ENCODE measurements around the gene BFSP1. TPM values are rescaled to one million over a fixed set of nuclear protein-coding genes. Genes with fewer than 3 reads are reported as not detected.

The BFSP1 gene
- total RNA-seq, 1 experiment from 2014 or later, result 0.94 TPM

DNA sequence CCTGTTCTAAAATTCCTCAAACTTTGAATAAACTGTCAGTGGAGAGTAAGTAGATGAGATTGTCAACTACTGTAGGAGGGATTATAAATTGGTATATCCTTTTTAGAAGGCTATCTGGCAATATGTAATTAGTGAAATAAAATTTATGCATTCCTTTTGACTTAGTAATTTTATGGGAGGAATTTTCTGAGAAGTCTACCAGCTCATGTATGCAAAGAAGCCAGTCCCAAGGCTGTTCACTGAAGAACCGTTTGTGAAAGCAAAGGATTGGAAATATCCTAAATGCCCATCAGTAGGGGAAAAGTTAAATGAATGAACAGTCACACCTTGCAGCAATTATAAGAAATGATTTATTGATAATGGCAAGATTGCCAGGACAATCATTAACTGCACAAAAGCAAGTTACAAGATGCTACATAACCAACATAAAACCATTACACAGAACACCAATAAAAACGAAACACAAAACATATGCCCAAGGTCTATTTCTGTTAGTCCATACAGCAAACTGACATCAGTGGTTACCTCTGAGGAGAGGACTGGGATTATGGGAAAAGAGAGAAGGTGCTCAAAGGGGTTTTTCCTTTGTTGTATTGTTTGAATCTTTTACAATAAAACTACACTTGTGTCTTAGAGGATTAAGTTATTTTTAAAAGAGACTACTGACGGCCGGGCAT lies 34.1 kb upstream of the BFSP1 start:
- no peak overlapping the region for H3K27ac Mint-ChIP-seq (ENCODE audit: unreplicated experiment)
- intact Hi-C loops (cut with micrococcal nuclease; ENCODE audit: unreplicated experiment), result no loop called here
- TF ChIP-seq, protein P1, sequence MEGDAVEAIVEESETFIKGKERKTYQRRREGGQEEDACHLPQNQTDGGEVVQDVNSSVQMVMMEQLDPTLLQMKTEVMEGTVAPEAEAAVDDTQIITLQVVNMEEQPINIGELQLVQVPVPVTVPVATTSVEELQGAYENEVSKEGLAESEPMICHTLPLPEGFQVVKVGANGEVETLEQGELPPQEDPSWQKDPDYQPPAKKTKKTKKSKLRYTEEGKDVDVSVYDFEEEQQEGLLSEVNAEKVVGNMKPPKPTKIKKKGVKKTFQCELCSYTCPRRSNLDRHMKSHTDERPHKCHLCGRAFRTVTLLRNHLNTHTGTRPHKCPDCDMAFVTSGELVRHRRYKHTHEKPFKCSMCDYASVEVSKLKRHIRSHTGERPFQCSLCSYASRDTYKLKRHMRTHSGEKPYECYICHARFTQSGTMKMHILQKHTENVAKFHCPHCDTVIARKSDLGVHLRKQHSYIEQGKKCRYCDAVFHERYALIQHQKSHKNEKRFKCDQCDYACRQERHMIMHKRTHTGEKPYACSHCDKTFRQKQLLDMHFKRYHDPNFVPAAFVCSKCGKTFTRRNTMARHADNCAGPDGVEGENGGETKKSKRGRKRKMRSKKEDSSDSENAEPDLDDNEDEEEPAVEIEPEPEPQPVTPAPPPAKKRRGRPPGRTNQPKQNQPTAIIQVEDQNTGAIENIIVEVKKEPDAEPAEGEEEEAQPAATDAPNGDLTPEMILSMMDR (IDR thresholded peaks at IDR 0.05; ENCODE audit: unreplicated experiment), result no peak
- no TSS peak for BruUV-seq (replicated peaks)
- H3K4me1 Mint-ChIP-seq (ENCODE audit: low read depth, unreplicated experiment), result peaks cover 14% of the 10 kb centered on the region
- H3K9me3 Mint-ChIP-seq (ENCODE audit: low read depth, unreplicated experiment), result no peaks in the 10 kb centered on the region
- CTCF ChIA-PET, result no interaction called here
- H3K4me3 Mint-ChIP-seq (ENCODE audit: low read depth, unreplicated experiment), result no peak overlapping the region
- peaks cover 22% of the 10 kb centered on the region for H3K36me3 Mint-ChIP-seq (ENCODE audit: insufficient read depth, unreplicated experiment)
- no peak for DNase-seq
- H3K27me3 Mint-ChIP-seq (ENCODE audit: unreplicated experiment), result no peaks in the 10 kb centered on the region

DNA sequence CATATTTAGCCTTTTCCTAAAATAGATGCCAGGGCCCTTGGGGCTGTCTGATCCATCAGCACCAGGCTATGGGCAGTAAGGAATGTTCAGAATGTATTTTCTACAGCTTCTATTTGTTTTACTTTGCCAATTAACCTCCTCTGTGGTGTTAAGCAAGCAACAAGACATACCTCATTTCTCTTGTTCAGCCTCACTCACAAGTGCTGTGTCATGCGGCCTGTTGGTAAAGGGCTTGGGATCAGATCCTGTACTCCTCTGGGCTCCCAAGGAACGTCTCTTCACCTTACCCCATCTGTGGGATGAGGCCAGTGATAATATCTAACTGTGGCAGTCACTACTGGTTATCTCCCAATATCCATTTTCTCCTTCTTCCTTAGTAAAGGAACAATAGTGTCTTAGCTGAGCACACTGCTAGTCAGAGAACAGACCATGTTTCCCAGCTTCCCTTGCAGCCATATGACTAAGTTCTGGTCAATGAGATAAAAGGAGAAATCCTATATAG lies 31.7 kb upstream of the BFSP1 start:
- H3K27me3 Mint-ChIP-seq (ENCODE audit: unreplicated experiment), result no peaks in the 10 kb centered on the region
- DNase-seq, result no peak
- no TSS peak for BruUV-seq (replicated peaks)
- H3K36me3 Mint-ChIP-seq (ENCODE audit: insufficient read depth, unreplicated experiment), result peaks cover 6% of the 10 kb centered on the region
- H3K9me3 Mint-ChIP-seq (ENCODE audit: low read depth, unreplicated experiment), result no peaks in the 10 kb centered on the region
- CTCF ChIA-PET, result no interaction called here
- peaks cover 13% of the 10 kb centered on the region for H3K4me1 Mint-ChIP-seq (ENCODE audit: low read depth, unreplicated experiment)
- H3K4me3 Mint-ChIP-seq (ENCODE audit: low read depth, unreplicated experiment), result no peak overlapping the region
- H3K27ac Mint-ChIP-seq (ENCODE audit: unreplicated experiment), result peak overlapping the region; percentile 50
- intact Hi-C loops (cut with micrococcal nuclease; ENCODE audit: unreplicated experiment), result no loop called here
- TF ChIP-seq, protein P1 (IDR thresholded peaks at IDR 0.05; ENCODE audit: unreplicated experiment), result no peak

DNA sequence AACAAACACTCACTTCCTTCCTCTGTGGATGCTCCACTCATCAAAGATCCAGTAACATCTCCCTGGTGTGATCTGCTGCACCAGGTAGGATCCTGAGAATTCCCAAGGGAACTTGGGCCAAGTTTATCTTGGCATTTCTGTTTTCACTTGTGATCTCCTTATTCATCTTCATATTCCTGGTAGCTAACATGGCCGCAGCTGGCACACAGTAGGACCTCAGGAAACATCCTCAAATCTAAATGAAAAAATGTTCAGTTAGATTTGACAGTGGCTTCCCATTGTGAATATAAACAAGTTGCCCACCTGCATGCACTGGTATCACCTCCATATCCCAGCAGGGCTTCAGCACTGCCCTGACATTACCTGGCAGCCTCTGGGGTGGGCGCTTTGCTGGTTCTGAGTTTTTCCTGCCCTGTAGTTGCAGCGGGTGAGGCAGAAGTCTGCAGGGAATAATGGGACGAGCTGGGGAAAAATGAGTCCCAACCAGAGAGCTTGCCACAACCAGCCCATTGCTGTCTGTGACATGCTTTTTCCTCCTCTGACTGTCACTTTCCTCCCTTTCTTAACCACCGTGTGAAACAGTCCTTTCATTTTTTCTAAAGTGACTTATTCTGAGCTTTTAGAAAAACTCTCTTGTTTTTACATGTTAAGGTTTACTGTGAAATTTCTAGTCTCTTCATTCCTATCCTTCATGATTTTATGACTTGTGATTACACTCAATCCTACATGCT lies 29.3 kb upstream of the BFSP1 start:
- no peak overlapping the region for H3K27ac Mint-ChIP-seq (ENCODE audit: unreplicated experiment)

DNA sequence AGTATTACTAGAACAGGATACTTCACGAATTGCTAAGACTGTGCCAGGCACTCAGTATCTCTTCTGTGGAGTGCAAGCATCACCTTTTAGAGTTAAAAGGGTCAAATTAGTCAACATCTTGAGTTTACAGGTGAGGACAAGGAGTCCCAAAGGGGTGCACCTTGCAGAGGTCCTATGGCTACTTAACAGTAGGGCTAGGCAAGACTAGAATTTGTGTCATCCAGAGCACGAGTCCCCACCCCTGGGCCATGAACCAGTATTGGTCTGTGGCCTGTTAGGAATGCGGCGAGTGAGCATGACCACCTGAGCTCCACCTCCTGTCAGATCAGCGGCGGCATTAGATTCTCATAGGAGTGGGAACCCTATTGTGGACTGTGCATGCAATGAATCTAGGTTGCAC lies 28.2 kb upstream of the BFSP1 start:
- Mint-ChIP-seq H3K36me3 (ENCODE audit: insufficient read depth, unreplicated experiment) (peaks cover 11% of the 10 kb centered on the region), H3K27me3 (ENCODE audit: unreplicated experiment) (no peaks in the 10 kb centered on the region), H3K4me3 (ENCODE audit: low read depth, unreplicated experiment) (no peak overlapping the region), H3K27ac (ENCODE audit: unreplicated experiment) (no peak overlapping the region), H3K4me1 (ENCODE audit: low read depth, unreplicated experiment) (peaks cover 9% of the 10 kb centered on the region), H3K9me3 (ENCODE audit: low read depth, unreplicated experiment) (no peaks in the 10 kb centered on the region)
- TF ChIP-seq, protein P1 (IDR thresholded peaks at IDR 0.05; ENCODE audit: unreplicated experiment), result no peak
- no peak for DNase-seq
- intact Hi-C loops (cut with micrococcal nuclease; ENCODE audit: unreplicated experiment), result no loop called here
- CTCF ChIA-PET, result interaction anchor here (0.7 kb wide), 1 partner anchor 83 kb away, joined by 3 read pairs; no protein-coding TSS in a partner anchor
- BruUV-seq (replicated peaks), result no TSS peak

More for the DNA sequence above, 29.3 kb upstream of the BFSP1 start:
- Mint-ChIP-seq H3K27me3 (ENCODE audit: unreplicated experiment) (no peaks in the 10 kb centered on the region), H3K4me1 (ENCODE audit: low read depth, unreplicated experiment) (peaks cover 9% of the 10 kb centered on the region), H3K9me3 (ENCODE audit: low read depth, unreplicated experiment) (no peaks in the 10 kb centered on the region), H3K4me3 (ENCODE audit: low read depth, unreplicated experiment) (no peak overlapping the region), H3K36me3 (ENCODE audit: insufficient read depth, unreplicated experiment) (peaks cover 11% of the 10 kb centered on the region)
- TF ChIP-seq, protein P1 (IDR thresholded peaks at IDR 0.05; ENCODE audit: unreplicated experiment), result no peak
- intact Hi-C loops (cut with micrococcal nuclease; ENCODE audit: unreplicated experiment), result no loop called here
- CTCF ChIA-PET, result interaction anchor here (0.6 kb wide), 1 partner anchor 396 kb away, joined by 5 read pairs; no protein-coding TSS in a partner anchor
- no peak for DNase-seq
- no TSS peak for BruUV-seq (replicated peaks)
